Measurements from ENCODE around the gene ANO4.

ANO4 gene

DNA sequence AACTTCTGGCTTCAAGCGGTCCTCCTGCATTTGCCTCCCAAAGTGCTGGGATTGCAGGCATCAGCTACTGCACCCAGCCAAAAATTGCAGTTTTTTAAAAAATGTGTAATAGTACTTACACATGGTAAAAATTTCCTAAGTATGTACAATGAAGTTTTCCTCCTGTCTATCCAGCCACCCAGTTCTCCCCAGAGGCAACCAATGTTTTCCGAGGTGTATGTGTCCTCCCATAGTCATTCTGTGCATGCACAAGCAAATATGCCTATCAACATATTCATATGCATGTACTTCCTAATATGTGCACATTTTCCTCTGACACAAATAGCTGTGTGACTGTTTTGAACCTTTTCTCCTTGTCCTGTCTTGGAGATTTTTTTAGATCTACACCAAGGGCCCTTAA lies 220.5 kb downstream of the ANO4 start:
- no peak overlapping the region for H3K4me3 ChIP-seq (replicated peaks; ENCODE audit: insufficient read depth, low read length)
- DNase-seq (ENCODE audit: low read depth in 1 of 2, low spot score in 1 of 2), result no peak
- TF ChIP-seq SPI1 (IDR thresholded peaks at IDR 0.05; ENCODE audit: borderline replicate concordance, low read depth) (no peak), GABPA (IDR thresholded peaks at IDR 0.05; ENCODE audit: low read depth) (no peak), POLR2AphosphoS5 (IDR thresholded peaks at IDR 0.05; ENCODE audit: low read depth) (no peak)
- TF ChIP-seq, protein P1, sequence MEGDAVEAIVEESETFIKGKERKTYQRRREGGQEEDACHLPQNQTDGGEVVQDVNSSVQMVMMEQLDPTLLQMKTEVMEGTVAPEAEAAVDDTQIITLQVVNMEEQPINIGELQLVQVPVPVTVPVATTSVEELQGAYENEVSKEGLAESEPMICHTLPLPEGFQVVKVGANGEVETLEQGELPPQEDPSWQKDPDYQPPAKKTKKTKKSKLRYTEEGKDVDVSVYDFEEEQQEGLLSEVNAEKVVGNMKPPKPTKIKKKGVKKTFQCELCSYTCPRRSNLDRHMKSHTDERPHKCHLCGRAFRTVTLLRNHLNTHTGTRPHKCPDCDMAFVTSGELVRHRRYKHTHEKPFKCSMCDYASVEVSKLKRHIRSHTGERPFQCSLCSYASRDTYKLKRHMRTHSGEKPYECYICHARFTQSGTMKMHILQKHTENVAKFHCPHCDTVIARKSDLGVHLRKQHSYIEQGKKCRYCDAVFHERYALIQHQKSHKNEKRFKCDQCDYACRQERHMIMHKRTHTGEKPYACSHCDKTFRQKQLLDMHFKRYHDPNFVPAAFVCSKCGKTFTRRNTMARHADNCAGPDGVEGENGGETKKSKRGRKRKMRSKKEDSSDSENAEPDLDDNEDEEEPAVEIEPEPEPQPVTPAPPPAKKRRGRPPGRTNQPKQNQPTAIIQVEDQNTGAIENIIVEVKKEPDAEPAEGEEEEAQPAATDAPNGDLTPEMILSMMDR (IDR thresholded peaks at IDR 0.05; ENCODE audit: insufficient read depth, low read length), result no peak
- TF ChIP-seq, protein P2, sequence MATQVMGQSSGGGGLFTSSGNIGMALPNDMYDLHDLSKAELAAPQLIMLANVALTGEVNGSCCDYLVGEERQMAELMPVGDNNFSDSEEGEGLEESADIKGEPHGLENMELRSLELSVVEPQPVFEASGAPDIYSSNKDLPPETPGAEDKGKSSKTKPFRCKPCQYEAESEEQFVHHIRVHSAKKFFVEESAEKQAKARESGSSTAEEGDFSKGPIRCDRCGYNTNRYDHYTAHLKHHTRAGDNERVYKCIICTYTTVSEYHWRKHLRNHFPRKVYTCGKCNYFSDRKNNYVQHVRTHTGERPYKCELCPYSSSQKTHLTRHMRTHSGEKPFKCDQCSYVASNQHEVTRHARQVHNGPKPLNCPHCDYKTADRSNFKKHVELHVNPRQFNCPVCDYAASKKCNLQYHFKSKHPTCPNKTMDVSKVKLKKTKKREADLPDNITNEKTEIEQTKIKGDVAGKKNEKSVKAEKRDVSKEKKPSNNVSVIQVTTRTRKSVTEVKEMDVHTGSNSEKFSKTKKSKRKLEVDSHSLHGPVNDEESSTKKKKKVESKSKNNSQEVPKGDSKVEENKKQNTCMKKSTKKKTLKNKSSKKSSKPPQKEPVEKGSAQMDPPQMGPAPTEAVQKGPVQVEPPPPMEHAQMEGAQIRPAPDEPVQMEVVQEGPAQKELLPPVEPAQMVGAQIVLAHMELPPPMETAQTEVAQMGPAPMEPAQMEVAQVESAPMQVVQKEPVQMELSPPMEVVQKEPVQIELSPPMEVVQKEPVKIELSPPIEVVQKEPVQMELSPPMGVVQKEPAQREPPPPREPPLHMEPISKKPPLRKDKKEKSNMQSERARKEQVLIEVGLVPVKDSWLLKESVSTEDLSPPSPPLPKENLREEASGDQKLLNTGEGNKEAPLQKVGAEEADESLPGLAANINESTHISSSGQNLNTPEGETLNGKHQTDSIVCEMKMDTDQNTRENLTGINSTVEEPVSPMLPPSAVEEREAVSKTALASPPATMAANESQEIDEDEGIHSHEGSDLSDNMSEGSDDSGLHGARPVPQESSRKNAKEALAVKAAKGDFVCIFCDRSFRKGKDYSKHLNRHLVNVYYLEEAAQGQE (IDR thresholded peaks at IDR 0.05; ENCODE audit: insufficient replicate concordance, low read depth), result no peak

DNA sequence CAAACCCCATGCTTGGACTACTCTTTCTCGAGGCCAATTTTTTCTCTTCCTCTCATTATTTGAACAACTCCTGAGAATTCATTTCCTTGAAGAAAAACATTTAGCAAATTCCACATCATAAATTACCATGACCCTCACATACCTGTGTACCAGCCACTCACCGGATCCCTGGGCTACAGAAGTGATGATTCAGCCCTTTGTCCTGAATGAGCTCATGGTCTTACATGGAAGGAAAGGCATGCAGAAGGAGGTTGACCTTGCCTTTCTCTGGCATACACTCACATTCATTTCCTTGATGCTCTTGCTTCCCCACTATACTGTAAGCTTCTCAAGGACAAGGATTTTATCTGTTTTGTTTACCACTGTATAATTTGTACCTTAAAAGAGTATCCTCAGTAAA lies 224.0 kb downstream of the ANO4 start:
- no peak overlapping the region for H3K27ac ChIP-seq (replicated peaks)
- no peak for DNase-seq (ENCODE audit: low read depth in 1 of 2, low spot score in 1 of 2)
- no peak overlapping the region for H3K4me3 ChIP-seq (replicated peaks; ENCODE audit: insufficient read depth, low read length)
- no peaks in the 10 kb centered on the region for H3K27me3 ChIP-seq (ENCODE audit: insufficient read depth, poor library complexity, severe bottlenecking)
- TF ChIP-seq, protein P2 (IDR thresholded peaks at IDR 0.05; ENCODE audit: insufficient replicate concordance, low read depth), result no peak
- TF ChIP-seq GABPA (IDR thresholded peaks at IDR 0.05; ENCODE audit: low read depth), result no peak
- TF ChIP-seq SPI1 (IDR thresholded peaks at IDR 0.05; ENCODE audit: borderline replicate concordance, low read depth), result no peak
- TF ChIP-seq, protein P1 (IDR thresholded peaks at IDR 0.05; ENCODE audit: insufficient read depth, low read length), result no peak
- TF ChIP-seq POLR2AphosphoS5 (IDR thresholded peaks at IDR 0.05; ENCODE audit: low read depth), result no peak

More for the DNA sequence above, 220.5 kb downstream of the ANO4 start:
- Histone ChIP-seq H3K27me3 (ENCODE audit: insufficient read depth, poor library complexity, severe bottlenecking) (no peaks in the 10 kb centered on the region), H3K27ac (replicated peaks) (no peak overlapping the region)

DNA sequence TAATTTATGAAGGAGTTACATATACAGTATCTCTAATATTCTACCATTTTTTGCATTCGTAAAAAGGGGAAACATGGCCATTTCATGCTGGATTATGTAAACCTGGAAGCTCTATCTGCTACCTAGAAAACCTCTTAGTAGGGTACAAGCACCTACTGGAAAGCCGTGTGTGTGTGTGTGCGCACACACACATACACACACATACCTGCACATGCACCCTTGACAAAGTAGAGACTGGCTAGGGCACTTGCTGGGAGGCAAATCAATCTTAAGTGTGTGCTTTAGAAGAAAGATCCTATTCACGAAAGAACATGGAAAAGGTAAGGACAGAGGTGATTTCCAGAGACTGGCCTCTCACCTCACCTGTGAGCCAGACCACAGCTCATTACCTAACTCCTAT lies 224.6 kb downstream of the ANO4 start:
- TF ChIP-seq, protein P2 (IDR thresholded peaks at IDR 0.05; ENCODE audit: insufficient replicate concordance, low read depth), result no peak
- TF ChIP-seq POLR2AphosphoS5 (IDR thresholded peaks at IDR 0.05; ENCODE audit: low read depth), result no peak
- Histone ChIP-seq H3K4me3 (replicated peaks; ENCODE audit: insufficient read depth, low read length) (no peak overlapping the region), H3K27ac (replicated peaks) (no peak overlapping the region), H3K27me3 (ENCODE audit: insufficient read depth, poor library complexity, severe bottlenecking) (no peaks in the 10 kb centered on the region)
- no peak for DNase-seq (ENCODE audit: low read depth in 1 of 2, low spot score in 1 of 2)

DNA sequence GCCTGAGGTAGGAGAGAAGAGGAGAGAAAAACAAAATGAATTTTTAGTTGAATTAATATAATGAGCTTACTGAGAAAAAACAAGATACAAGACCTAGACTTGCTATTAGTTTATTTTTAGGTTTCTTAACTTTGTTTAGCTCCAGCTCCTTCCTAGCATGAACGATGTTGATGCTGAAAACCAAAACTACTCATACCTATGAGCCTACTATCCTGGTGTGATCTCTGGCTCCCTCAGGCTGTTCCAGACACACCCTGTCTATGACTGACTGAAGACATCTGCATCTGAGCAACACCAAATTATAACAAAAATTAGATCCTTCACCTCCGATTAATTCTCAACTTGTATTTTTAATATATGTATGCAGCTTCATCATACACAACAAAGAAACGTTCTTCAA lies 225.1 kb downstream of the ANO4 start:
- TF ChIP-seq POLR2AphosphoS5 (IDR thresholded peaks at IDR 0.05; ENCODE audit: low read depth) (no peak), SPI1 (IDR thresholded peaks at IDR 0.05; ENCODE audit: borderline replicate concordance, low read depth) (no peak), GABPA (IDR thresholded peaks at IDR 0.05; ENCODE audit: low read depth) (no peak)
- TF ChIP-seq, protein P2 (IDR thresholded peaks at IDR 0.05; ENCODE audit: insufficient replicate concordance, low read depth), result no peak
- TF ChIP-seq, protein P1 (IDR thresholded peaks at IDR 0.05; ENCODE audit: insufficient read depth, low read length), result no peak
- H3K27ac ChIP-seq (replicated peaks), result no peak overlapping the region

More for the DNA sequence above, 225.1 kb downstream of the ANO4 start:
- Histone ChIP-seq H3K27me3 (ENCODE audit: insufficient read depth, poor library complexity, severe bottlenecking) (no peaks in the 10 kb centered on the region), H3K4me3 (replicated peaks; ENCODE audit: insufficient read depth, low read length) (no peak overlapping the region)
- no peak for DNase-seq (ENCODE audit: low read depth in 1 of 2, low spot score in 1 of 2)

Data from HL-60 (cell line).